Hematopoietic multipotent progenitor cell treated with erythropoietin and hydrocortisone succinate and interleukin-3 and kit ligand, for 8 days (in vitro differentiated cells): Measurements from ENCODE around the gene SCN2B.

Source experiments
- DNase-seq: peaks from one replicate; pipeline ENCODE4 v3.0.0-alpha.2; 2015

Gene SCN2B

GRCh38 chr11:118171269-118172062 is 5.0 kb downstream of the SCN2B start:
- DNase-seq: peak; percentile 55

- DNase-seq: no peak
These were observed 5.6 kb downstream of the SCN2B start for GRCh38 chr11:118170882-118171268.

DNA sequence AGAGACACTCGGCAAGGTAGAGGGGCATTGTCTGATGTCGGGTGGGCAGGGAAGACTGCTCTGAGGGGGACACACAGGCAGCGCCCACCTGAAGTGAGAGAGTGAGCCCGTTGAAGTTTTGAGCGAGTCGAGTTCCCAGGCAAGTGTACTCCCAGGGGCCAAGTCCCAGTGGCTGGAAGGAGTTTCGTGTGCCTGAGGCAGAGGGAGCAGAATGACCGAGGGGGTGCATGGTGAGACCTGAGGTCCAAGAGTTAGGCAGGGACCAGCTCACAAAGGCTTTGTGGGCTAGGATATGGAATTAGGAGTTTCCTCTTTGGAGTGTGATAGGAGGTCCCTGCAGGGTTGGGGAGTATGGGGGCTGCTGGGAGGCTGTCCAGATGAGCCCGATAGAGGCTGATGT is 6.2 kb downstream of the SCN2B start:
- DNase-seq: no peak

- DNase-seq: no peak
These were observed 6.9 kb downstream of the SCN2B start for GRCh38 chr11:118169300-118170140.

- no peak for DNase-seq
These were observed 7.7 kb downstream of the SCN2B start for GRCh38 chr11:118168751-118169150.

GRCh38 chr11:118168316-118168715 is 8.1 kb downstream of the SCN2B start:
- DNase-seq: no peak

- DNase-seq: no peak
These were observed 8.5 kb downstream of the SCN2B start for GRCh38 chr11:118167906-118168305.

- DNase-seq: no peak
These were observed 9.2 kb downstream of the SCN2B start for GRCh38 chr11:118167253-118167652.

GRCh38 chr11:118166641-118167040 is 9.8 kb downstream of the SCN2B start:
- DNase-seq: no peak

DNA sequence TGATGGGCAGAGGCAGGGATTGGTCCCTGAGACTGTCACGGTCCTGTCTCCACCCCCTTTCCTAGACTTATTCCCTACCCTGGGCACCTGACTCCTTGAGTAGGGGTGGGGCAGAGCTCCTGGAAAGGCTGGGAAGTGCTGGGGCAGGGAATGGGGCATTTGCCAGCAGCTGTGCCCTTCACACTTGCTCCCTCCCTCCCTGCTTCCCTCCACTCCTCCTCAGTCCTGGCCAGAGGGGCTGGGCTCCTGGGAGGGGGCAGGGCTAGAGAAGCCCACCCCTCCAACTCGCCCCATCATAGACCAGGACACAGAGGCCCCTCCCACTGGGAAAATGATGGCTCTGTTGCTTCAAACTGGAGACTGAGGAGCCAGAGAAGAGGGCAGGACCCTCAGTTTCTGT is 11.6 kb downstream of the SCN2B start:
- DNase-seq: no peak

GRCh38 chr11:118163494-118163893 is 12.9 kb downstream of the SCN2B start:
- DNase-seq: no peak

DNA sequence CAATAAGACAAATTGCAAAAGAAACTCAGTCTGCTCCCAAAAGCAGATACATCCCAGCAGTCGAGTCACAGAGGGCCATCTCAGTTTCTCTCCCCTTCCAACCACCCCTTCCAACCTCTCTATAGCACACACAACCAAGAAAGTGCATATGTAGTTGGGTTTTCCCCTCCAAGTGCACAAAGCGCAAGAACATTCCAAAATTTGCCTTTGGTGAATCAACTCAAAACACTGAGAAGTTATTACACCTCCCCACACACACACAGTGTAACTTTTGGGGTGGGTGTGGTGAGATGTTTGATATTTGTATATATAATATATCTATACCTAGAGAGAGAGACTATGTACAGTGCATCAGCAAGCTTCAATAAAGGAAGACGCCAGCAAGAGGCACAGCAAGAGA is 13.6 kb downstream of the SCN2B start:
- DNase-seq: no peak

DNA sequence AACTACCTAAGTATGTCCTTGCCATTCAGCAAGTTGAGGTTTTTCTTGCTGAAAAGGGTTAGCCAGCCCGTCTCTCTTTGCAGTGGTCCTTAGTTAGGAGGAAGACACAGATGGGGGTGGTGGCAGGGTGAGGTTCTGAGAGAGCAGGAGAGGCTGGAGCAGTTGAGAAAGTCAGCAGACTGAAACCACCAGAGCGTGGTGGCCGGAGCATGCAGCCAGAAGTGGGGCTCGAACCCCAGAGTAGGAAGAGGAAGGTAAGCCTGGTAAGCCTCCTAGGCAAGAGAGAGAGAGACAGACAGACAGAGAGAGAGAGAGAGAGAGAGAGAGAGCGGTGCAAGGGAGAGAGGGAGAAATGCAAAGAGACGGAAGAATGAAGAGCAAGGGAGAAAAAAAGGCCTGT is 14.7 kb downstream of the SCN2B start:
- DNase-seq: no peak

DNA sequence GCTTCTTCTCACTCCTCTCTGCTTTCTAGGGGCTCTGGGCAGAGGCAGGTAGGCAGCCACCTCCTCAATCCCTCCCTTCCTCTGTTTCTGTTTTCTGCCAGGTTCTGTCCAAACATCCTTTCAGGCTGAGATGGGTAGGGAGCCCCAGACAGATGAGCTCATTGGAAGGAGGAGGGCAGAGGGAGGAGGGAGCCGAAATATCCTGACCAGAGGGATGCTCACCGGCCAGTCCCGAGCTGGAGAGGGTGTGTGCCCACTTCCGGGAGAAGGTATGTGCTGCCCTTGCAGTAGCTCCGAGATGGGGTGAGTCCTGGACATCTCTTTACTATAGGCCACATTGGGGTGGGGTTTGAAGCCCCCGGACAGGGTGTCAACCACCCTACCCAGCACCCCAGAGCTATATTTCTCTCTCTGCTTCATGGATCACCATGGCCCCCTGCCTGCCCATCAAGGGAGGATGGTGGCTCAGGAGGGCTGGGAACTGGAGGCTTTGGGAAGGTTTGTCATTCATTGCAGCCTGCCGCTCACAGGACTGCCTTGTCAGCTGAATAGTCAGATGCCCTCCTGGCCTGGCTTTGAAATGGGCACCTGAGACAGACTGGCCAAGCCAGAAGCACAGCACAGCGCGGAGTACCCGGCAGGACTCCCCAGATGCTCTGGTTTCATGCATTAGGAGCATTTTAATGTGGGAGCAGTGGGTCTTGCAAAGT is 19.1 kb downstream of the SCN2B start:
- no peak for DNase-seq

- no peak for DNase-seq
These were observed 19.8 kb downstream of the SCN2B start for GRCh38 chr11:118156531-118157185.

GRCh38 chr11:118155776-118156530 is 20.5 kb downstream of the SCN2B start:
- no peak for DNase-seq

GRCh38 chr11:118154641-118155040 is 21.8 kb downstream of the SCN2B start:
- DNase-seq: no peak

DNA sequence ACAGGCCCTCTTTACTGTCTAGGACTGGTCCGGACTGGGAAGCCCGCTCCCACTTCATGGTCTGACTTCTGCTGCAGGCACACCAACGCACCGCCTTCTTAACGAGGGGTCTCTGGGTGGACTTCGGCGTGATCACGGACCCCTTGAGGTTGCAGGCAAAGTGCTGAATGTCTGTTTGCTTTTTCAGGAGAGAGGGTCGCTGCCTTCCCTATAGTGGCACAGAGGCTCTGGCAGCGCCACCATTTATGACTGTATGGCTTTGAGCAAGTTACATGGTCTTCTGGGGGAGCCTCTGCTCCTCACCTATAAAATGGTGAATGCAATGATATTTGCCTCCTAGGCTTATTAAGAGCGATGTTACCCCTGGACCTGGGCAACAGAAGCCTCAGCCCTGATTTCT is 22.5 kb downstream of the SCN2B start:
- DNase-seq: no peak

- DNase-seq: no peak
These were observed 22.9 kb downstream of the SCN2B start for GRCh38 chr11:118153516-118153915.

- no peak for DNase-seq
These were observed 23.6 kb downstream of the SCN2B start, which contains the start of gene SCN4B for GRCh38 chr11:118152552-118153471. Gene SCN4B, minus strand, starts transcription at chr11:118152823. Its CDS starts 150 bp downstream, at chr11:118152673.

GRCh38 chr11:118152020-118152551 is 24.4 kb downstream of the SCN2B start:
- DNase-seq: no peak
